Hematopoietic multipotent progenitor cell treated with erythropoietin and hydrocortisone succinate and interleukin-3 and kit ligand, for 6 days (in vitro differentiated cells): Measurements from ENCODE around the gene DGAT2.

Experiments used
- DNase-seq: peaks from one replicate; pipeline ENCODE4 v3.0.0-alpha.2; 2015

DGAT2 gene

GRCh38 chr11:75781831-75782230 is 13.3 kb downstream of the DGAT2 start:
- no peak for DNase-seq

- no peak for DNase-seq
Observed at GRCh38 chr11:75782540-75783263, 14.1 kb downstream of the DGAT2 start.

DNA sequence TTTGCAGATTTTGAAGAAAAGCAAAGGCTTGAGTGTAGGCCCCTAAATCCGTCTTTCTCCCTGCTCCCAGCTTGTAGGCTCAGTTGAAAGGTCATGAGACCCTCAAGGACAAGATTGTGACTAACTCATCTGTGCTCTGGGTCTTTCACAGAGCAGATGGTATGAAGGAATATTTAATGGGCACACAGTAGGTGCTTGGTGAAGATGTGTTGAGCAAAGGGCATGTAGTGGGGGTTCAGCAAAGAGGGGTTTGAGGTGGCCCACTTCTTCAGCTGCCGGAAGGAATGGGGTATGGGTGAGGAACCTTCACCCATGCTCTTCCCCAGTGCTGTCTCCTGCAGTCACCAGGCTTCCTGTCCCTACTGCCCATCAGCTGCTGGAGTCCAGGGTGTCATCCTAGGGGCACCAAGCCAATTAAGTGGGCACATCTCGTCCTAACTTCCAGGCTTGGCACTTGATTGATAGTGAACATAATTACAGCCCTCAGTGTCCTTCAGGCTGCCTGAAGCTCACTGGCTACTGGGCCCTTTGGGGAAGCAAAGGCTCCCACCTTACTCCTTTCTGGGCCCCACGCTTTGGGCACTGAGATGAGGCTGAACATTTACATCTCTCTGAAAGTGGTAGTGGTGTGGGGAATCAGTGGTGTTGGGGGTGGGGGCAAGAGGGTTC is 15.0 kb downstream of the DGAT2 start:
- DNase-seq = no peak

- no peak for DNase-seq
Observed at GRCh38 chr11:75784085-75784478, 15.5 kb downstream of the DGAT2 start.

DNA sequence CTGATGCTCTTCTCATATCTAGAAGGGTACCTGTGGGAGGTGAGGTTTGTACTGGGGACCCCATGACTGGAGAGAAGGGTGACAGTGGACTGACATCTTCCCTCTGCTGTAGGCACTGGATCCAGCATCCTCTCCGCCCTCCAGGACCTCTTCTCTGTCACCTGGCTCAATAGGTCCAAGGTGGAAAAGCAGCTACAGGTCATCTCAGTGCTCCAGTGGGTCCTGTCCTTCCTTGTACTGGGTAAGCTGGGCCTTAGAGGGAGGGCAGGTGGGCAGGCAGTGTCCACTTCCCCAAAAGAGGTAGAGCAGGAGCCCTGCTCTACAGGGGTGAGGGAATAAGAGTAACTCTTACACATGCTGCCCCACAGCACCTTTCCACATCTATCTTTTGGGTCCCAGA is 15.9 kb downstream of the DGAT2 start:
- DNase-seq = no peak

GRCh38 chr11:75785187-75785586 is 16.6 kb downstream of the DGAT2 start:
- no peak for DNase-seq

- DNase-seq = no peak
Observed at GRCh38 chr11:75786101-75786736, 17.6 kb downstream of the DGAT2 start.

- DNase-seq = no peak
Observed at GRCh38 chr11:75789521-75789920, 20.9 kb downstream of the DGAT2 start.

- no peak for DNase-seq
Observed at GRCh38 chr11:75790986-75791385, 22.4 kb downstream of the DGAT2 start.

DNA sequence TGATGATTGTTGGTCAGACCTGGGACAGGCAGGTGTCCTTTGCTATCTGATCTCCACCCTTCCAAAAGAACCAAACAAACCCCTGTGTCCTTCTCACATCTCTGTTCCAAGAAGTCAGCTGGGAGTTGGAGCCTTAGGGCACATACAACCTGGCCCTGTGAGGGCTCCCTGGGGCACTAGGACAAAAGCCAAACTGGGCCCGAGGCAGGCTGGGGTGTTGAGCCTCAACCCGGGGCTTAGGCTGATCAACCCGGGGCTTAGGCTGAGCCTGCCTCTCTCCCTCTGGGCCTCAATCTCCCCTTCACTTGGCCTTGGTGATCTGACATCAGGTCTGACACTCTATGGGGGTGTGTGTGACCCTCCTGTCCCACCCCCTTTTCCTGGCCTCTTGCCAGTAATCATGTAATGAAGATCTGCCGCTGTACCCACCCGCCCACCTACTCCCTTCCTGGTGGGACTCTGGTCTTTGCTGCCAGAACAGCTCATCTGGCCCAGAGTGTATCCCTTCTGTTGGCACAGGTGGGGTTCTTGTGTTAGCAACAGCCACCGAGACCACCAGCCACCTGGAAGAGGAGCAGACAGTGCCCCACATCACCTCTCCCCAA is 23.7 kb downstream of the DGAT2 start:
- DNase-seq = no peak

- DNase-seq = no peak
Observed at GRCh38 chr11:75792997-75793800, 24.6 kb downstream of the DGAT2 start.

DNA sequence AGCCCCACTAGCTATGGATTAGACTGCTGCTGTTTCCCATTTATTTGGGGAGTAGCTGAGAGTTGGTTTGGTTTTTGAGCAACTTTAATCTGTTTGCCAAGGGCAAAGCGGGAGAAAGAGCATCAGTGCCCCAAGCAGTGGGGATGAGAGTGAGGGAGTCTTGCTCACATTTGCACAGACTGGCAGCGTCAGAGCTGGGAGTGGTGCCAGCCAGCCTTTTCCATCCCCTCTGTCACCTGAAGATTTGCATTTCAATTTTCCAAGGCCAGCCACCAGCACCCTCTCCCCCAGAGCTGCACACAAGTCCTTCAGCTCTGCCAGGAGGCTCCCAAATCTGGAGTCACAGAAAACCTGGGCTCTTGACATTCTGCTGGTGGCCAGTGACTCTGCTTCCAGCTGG is 25.4 kb downstream of the DGAT2 start:
- DNase-seq = no peak

GRCh38 chr11:75795276-75796090 is 26.9 kb downstream of the DGAT2 start:
- no peak for DNase-seq

- no peak for DNase-seq
Observed at GRCh38 chr11:75796091-75796435, 27.5 kb downstream of the DGAT2 start.

DNA sequence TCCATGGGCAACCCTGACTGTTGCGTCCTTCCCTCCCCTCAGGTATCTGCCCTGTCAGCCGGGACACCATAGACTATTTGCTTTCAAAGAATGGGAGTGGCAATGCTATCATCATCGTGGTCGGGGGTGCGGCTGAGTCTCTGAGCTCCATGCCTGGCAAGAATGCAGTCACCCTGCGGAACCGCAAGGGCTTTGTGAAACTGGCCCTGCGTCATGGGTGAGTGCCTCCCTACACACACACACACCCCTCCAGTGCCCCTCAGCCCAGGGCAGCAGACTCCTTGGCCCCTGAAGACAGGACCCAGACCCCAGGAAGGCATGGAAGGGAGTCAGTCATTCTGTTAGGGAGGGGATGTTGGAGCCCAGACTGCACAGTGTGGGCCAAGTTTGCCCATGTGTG is 28.5 kb downstream of the DGAT2 start:
- peak; percentile 57 for DNase-seq

DNA sequence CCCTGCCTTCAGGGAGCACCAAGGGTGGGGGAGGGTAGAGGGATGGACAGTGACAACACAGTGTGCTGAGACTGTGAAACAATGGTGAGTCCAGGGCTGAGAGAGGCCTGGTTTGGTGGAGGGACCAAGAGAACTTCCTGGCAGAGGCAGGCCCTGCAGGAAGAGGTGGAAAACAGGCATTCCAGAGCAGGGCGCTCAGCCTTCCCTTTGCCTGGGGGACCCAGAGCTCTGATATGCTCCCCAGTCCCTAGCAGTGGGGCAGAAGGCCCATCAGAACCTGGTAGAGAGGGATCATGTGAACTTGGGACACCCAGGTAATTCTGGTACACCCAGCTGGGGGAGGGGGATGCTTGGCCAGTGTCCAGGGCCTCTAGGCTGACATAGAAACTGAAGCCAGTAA is 29.2 kb downstream of the DGAT2 start:
- DNase-seq = no peak

DNA sequence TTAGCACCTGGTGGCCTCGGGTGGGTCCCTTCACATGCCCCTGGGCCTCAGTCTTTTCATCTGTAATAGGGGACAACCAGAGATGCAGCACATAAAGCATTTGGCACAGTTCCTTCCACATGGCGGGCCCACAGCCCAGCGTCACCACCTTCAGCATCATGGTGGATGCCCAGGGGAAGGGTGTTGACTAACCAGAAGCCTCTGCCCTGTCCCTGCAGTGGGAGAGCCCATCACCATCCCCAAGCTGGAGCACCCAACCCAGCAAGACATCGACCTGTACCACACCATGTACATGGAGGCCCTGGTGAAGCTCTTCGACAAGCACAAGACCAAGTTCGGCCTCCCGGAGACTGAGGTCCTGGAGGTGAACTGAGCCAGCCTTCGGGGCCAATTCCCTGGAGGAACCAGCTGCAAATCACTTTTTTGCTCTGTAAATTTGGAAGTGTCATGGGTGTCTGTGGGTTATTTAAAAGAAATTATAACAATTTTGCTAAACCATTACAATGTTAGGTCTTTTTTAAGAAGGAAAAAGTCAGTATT is 31.6 kb downstream of the DGAT2 start:
- no peak for DNase-seq

- DNase-seq = no peak
Observed at GRCh38 chr11:75800728-75801361, 32.3 kb downstream of the DGAT2 start.

DNA sequence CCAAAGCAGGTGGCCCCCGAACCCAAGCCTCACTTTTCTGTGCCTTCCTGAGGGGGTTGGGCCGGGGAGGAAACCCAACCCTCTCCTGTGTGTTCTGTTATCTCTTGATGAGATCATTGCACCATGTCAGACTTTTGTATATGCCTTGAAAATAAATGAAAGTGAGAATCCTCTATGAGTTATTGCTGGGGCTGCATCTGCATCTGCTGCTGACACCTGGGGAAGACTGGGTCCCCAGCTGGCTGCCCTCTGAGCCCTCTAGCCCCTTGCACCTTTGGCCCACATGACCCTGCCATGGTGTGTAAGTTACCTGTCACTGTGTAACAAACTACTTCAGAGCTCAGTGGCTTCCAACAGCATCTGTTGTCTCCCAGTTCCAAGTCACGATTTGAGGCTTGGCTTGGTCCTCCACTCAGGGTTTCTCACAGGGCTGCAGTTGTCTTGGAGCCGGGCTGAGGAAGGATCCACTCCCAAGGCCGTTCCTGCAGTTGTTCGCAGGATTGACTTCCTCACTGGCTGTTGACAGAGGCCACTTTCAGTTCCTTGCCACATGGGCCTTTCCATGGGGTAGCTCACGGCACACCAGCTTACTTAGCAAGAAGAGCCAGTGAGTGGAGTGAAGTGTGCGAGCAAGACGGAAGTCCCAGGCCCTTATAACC is 32.9 kb downstream of the DGAT2 start:
- no peak for DNase-seq

DNA sequence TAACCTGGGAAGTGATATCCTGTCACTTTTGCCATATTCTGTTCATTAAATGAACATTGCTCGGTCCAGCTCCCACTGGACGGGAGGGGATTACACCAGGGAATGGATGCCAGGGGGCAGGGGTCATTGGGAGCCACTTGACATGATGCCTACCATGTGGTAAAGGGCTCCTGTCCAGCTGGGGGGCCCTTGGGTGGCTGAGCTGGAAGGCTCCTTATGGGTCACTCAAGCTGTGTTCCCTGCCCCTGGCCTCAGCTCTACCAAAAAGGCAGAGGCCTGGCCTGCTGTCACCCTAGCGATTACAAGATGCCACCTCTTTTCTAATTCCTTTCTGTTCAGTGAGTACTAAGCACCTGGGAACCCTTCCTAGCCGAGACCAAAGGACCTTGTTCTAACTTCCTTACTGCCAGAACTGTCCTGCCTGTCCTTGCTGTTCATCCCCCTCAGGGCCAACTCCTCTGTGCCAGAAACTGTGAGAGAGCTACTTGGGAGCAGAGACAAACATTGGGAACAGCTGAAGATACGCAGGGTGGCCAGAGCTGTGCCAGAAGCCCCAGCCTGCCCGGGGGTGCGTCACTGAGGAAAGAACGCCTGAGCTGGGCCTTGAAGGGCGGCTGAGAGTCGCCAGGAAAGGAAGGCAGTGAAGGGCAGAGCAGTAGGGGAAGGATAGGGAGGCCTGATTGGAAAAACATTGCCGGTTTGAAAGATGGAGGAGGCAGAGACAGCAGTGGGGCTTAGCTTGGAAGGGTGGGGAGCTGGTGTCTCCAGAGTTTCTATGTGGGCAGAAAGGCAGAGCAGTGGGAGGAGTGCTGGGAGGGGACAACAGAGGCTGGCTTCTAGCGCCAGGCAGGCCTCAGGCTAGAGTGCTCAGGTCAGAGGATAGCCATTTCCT is 33.7 kb downstream of the DGAT2 start:
- no peak for DNase-seq
